Activated effector memory CD4-positive, alpha-beta T cell treated with Interleukin-2 at 50 U/mL for 16 hours (primary cell): ENCODE measurements around the gene RPS16.
A peak's percentile ranks its signal among the peaks of the same experiment; 100 is the strongest.

Experiments
- DNase-seq: peaks from one replicate; pipeline ENCODE4 v3.0.0-alpha.2; 2020

RPS16 gene

DNA sequence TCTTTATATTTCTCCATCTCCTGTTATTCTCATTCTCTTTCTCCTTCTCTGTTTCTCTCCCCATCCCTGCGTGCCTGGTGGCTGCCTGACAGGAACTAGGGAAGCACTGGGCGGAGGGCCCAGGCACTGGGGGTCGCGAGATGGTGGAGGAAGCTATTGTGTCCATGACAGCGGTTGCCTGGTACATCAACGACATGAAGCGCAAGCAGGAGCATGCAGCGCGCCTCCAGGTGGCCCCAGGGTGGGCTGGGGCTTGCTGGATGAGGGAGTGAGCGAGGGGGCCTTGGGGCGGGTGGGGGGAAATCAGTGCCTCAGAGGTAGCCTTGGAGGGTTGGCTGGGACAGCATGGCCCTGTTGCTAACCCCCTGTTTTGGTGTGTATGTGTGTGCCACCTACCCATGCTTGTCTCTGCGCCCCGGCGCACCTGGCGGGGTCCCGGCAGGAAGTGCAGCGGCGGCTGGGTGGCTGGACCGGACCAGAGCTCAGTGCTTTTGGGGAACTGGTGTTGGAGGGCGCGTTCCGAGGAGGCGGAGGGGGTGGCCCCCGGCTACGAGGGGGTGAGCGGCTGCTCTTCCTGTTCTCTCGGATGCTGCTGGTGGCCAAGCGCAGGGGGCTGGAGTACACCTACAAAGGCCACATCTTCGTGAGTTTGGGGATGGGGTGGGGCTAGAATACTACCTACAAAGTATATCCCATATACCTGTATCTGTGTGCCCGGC is 18.1 kb downstream of the RPS16 start:
- DNase-seq: no peak

DNA sequence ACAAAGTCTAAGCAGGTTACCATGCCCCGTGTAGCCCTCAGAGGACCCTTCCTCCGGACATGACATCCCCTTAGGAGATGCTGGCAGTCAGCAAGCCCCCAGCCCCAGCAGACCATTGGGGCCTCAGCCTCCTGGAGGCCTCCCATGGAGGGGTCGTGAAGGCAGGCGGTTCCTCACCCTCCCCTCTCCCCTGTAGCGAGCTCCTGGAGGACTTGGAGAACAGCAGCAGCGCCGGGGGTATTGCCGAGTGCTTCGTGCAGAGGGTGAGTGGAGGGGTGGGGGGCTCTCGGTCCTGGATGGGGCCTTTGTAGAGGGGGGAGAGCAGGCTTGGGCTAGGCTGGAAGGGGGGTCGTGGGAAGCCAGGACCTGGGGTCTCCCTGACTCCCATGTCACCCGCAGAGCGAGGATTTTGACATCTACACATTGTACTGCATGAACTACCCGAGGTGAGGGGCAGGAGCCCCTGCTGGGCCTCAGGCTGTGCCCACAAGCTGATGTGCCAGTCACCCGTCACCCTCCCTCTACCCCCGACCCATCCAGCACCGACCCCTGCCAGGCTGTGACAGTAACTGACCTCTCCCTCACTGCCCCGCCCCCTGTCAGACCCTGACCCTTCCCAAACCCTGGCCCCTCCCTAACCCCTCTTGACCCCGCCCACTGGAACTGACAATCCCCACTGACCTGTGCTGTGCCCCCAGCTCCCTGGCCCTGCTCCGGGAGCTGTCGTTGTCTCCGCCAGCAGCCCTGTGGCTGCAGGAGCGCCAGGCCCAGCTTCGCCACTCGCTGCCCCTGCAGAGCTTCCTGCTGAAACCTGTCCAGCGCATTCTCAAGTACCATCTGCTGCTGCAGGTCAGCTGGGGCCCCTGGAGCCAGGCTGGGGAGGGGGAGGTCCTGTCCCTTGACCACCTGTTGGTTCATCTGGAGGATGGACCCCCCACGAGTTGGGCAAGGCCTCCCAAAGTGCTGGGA is 19.3 kb downstream of the RPS16 start:
- no peak for DNase-seq

- no peak for DNase-seq
Measured at GRCh38 chr19:39415111-39416046, 20.4 kb downstream of the RPS16 start.

DNA sequence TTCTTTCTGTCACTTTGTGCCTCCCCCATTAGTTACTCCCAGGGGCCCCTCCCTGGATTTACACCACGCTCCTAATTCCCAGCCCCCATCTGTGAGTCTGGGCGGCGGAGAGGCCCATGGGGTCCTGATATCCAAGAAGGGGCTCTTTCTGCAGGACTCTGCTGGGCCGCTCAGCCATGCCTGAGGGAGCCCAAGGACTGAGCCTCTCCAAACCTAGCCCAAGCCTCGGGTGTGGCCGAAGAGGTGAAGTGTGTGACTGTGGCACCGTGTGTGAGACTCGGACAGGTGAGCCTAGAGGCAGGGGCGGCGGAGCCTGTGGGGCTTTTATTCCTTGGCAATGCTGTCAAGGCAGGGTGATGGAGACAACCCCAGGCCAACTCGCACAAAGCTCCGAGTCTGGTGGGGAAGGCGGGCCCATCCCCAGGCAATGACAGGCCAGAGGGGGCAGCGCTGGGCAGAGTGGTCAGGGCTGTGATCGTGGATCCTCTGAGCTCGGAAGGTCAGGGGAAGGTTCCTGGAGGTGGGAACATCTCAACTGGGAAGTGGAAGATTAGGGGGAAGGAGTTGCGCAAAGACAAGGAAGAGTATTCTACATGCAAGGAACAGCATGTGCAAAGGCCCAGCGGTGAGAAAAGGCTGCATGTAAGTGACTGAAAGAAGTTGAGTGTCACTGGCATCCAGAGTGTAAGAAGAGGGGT is 21.7 kb downstream of the RPS16 start:
- DNase-seq: no peak

DNA sequence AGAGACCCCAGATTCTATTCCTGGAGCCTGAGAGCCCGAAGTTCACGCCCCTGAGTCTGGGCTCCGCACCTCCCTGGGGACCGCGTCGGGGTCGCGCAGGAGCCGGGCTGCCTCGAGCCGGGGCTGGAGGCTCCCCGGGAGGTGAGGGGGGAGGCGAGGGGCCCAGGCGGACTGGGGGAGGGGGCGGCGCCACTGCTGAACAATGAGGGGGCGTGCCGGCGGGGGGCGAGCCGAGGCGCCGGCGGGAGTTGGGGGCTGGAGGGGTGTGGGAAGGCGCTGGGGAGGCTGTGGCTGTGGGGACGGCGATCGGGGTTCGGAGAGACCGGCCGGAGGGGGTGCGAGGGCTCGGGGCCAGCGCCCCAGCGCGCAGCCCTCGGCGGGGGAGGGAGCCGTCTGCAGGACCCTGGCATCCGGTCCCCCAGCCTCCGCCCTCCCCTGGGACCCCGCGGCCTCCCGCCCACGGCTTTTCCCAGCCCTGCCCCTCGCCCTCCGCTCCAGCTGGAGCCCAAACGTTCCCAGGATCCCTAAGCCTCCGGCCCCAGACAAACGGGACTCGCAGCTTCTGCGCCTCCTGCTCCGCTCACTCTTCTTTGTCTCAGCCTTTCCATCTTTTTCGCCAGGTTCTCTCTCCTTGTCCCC is 22.4 kb downstream of the RPS16 start:
- no peak for DNase-seq

GRCh38 chr19:39412867-39413271 is 22.9 kb downstream of the RPS16 start:
- DNase-seq: no peak

GRCh38 chr19:39412100-39412866 is 23.5 kb downstream of the RPS16 start, which contains the start of gene PLEKHG2:
Gene PLEKHG2 (plus strand): TSS chr19:39412669. CDS start chr19:39414087, 1,418 bp downstream.
- peak; percentile 91 for DNase-seq

DNA sequence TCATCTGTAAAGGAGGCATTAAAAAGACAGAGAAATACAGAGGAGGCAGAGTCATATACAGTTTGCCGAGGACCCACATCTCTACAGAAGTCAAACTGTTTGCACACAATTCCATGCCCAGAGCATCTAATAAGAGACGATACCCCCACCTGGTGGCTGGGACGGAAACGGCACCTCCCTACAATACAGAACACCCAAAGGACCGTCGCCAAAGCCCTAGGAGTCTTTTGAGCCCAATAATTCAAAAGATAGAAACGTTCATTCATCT is 24.0 kb downstream of the RPS16 start:
- peak; percentile 81 for DNase-seq

- DNase-seq: no peak
Measured at GRCh38 chr19:39411081-39411831, 24.5 kb downstream of the RPS16 start.

- no peak for DNase-seq
Measured at GRCh38 chr19:39410831-39411080, 25.0 kb downstream of the RPS16 start.

GRCh38 chr19:39410017-39410830 is 25.5 kb downstream of the RPS16 start:
- DNase-seq: peak; percentile 51

DNA sequence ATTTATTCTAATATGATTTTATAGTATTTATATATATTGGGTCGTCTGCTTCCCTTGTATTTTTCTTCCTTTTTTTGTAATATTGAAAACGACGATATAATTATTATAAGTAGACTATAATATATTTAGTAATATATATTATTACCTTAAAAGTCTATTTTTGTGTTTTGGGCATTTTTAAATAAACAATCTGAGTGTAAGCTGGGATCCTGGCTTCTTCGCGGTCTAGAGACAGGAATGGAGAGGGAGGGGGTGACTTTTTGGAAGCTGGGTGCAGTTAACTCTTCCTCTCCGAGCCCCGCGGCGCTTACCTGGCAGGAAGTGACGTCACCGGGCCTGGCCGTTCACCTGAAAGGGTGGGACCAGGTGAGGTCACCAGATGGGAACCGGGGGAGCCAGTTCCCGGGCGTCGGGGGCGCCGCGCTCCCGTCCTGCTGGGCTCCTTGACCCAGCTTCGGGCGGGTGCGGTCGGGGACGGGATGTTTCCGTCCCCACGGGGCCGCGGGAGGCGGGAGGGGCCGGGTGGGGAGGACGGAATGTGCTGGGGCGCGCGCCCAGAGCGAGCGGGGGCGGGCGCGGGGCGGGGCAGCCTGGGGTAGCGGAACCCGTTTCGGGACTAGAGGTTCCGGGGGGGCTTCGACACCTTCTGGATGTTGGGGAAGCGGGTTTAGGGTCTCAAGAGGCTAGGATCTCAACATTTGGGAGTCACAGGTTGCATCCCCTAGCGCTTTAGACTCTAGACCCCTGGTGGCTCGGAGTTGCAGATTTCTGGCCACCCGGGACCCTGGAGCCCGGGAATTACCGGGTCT is 26.3 kb downstream of the RPS16 start:
- DNase-seq: peak; percentile 72

DNA sequence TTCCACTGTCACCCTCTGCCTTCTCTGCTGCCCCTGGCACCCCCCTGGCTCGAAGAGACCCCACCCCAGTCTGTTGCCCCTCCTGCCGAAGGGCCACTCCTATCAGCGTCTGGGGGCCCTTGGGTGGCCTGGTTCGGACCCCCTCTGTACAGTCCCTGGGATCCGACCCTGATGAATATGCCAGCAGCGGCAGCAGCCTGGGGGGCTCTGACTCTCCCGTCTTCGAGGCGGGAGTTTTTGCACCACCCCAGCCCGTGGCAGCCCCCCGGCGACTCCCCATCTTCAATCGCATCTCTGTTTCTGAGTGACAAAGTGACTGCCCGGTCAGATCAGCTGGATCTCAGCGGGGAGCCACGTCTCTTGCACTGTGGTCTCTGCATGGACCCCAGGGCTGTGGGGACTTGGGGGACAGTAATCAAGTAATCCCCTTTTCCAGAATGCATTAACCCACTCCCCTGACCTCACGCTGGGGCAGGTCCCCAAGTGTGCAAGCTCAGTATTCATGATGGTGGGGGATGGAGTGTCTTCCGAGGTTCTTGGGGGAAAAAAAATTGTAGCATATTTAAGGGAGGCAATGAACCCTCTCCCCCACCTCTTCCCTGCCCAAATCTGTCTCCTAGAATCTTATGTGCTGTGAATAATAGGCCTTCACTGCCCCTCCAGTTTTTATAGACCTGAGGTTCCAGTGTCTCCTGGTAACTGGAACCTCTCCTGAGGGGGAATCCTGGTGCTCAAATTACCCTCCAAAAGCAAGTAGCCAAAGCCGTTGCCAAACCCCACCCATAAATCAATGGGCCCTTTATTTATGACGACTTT is 27.1 kb downstream of the RPS16 start:
- DNase-seq: no peak

DNA sequence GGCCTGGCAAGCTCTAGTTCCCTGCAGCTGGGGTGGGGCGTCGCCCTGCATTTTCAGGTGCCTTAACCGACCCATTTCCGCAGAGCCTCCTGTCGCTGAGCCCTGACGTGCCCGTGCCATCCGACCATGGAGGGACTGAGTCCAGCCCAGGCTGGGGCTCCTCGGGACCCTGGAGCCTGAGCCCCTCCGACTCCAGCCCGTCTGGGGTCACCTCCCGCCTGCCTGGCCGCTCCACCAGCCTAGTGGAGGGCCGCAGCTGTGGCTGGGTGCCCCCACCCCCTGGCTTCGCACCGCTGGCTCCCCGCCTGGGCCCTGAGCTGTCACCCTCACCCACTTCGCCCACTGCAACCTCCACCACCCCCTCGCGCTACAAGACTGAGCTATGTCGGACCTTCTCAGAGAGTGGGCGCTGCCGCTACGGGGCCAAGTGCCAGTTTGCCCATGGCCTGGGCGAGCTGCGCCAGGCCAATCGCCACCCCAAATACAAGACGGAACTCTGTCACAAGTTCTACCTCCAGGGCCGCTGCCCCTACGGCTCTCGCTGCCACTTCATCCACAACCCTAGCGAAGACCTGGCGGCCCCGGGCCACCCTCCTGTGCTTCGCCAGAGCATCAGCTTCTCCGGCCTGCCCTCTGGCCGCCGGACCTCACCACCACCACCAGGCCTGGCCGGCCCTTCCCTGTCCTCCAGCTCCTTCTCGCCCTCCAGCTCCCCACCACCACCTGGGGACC is 27.9 kb downstream of the RPS16 start:
- DNase-seq: peak; percentile 80

- DNase-seq: no peak
Measured at GRCh38 chr19:39407410-39407659, 28.4 kb downstream of the RPS16 start.

DNA sequence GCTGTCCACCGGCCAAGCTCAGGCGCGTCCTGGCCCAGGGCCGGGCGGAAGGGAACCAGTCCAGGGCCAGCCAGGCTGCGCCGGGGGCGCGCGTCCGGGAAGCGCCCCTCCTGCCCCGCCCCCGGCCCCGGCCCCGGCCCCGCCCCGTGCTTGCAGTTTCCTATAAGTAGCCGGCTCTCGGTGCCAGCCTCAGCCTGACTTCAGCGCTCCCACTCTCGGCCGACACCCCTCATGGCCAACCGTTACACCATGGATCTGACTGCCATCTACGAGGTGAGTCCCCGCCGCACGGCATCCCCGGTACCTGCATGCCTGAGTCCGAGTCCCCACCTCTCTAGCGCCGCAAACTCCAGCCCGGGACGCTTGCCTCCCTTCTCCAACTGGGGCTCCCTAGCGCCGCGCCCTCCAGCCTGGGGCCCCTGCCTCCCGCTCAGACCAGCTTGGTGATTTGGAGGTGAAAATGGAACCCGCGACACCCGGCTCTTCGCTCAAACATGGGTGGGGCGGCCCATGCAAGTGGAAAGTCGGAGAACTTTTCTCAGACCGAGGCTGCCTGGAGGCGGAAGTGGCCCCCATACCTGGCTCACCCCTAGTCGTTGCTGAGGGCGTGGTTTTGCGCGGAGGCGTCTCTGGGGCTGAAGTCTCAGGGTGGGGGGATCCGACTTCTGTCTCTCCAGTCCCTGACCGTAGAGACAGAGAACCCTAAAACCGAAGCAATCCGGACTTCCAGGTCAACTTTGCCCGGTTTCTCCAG is 28.9 kb downstream of the RPS16 start, which contains the start of gene ZFP36:
ZFP36 (plus strand) TSS at position 192 of the 754 bp plus-strand sequence; CDS start at position 250, 58 bp downstream.
- peak; percentile 81 for DNase-seq
